Activated CD8-positive, alpha-beta T cell treated with anti-CD3 and anti-CD28 coated beads, Interleukin-2, amount 10 ng/mL, durations not matched to agents 7 days and 5 days (primary cell): ENCODE results near the gene KDM6B. TPM values are rescaled to one million over a fixed set of nuclear protein-coding genes. Genes with fewer than 3 reads are reported as not detected.
A peak's percentile ranks its signal among the peaks of the same experiment; 100 is the strongest.

Experiments
- ATAC-seq: fragments of 150-1000 bp; cut with Tn5 transposase; one replicate; pipeline ENCODE4 v1.10.0; 2021; ENCODE audit warnings: moderate library complexity
- CTCF ChIA-PET: fragments of 350-600 bp; sonication (Branson Sonifier 250); formaldehyde crosslinking; loops from one replicate; lab custom pipeline; 2021; ENCODE audit warnings: antibody characterized with exemption; lab: Charles Lee
- POLR2A ChIA-PET: fragments of 350-600 bp; sonication (Branson Sonifier 250); formaldehyde crosslinking; loops from one replicate; lab custom pipeline; 2021; ENCODE audit warnings: antibody characterized with exemption; lab: Charles Lee
- DNase-seq: peaks from one replicate; pipeline ENCODE4 v3.0.0-alpha.2; 2020
- H3K27ac Mint-ChIP-seq: one replicate; pipeline ENCODE4 v1.8.0; 2021; ENCODE audit warnings: mild to moderate bottlenecking, mixed read lengths
- H3K27me3 Mint-ChIP-seq: one replicate; pipeline ENCODE4 v1.8.0; 2021; ENCODE audit warnings: low read depth, mixed read lengths
- H3K36me3 Mint-ChIP-seq: one replicate; pipeline ENCODE4 v1.8.0; 2021; ENCODE audit warnings: low read depth, mixed read lengths
- H3K4me1 Mint-ChIP-seq: one replicate; pipeline ENCODE4 v1.8.0; 2021; ENCODE audit warnings: low read depth, mixed read lengths
- H3K4me3 Mint-ChIP-seq: one replicate; pipeline ENCODE4 v1.8.0; 2021; ENCODE audit warnings: mild to moderate bottlenecking, mixed read lengths
- H3K9me3 Mint-ChIP-seq: one replicate; pipeline ENCODE4 v1.8.0; 2022; ENCODE audit warnings: mixed read lengths; ENCODE audit not compliant: insufficient read depth
- total RNA-seq, 2 experiments: library from RNA; stranded (reverse); gene quantifications; one replicate each; pipeline ENCODE4 v1.2.3, GENCODE V29; 2021

Gene KDM6B
- total RNA-seq = 10 to 100 TPM; 12.4 to 12.6 TPM

- POLR2A ChIA-PET = interaction anchor here (0.8 to 3.2 kb wide), 5 partner anchors 9 to 23 kb away, joined by 3 to 20 read pairs (median 3); partner anchors contain the start of genes CYB5D1 and NAA38
- Mint-ChIP-seq H3K4me3 (peak within 1 kb of the TSS; percentile 90), H3K27ac (peak within 1 kb of the TSS; percentile 94), H3K4me1 (peaks cover 43% of the 10 kb centered on the region), H3K27me3 (peaks cover 14% of the 10 kb centered on the region), H3K36me3 (no peaks in the 10 kb centered on the region), H3K9me3 (no peaks in the 10 kb centered on the region)
- peak; percentile 92 for DNase-seq
- ATAC-seq = peak; percentile 74
- CTCF ChIA-PET = interaction anchor here (0.6 to 6.8 kb wide), 23 partner anchors 10 to 285 kb away, joined by 3 to 52 read pairs (median 5); partner anchors contain the start of genes CYB5D1, NAA38, TP53 and WRAP53
Observed at GRCh38 chr17:7833795-7834541, at the start of gene KDM6B. Gene KDM6B, plus strand, starts transcription at chr17:7834217. Its CDS starts 11,338 bp downstream, at chr17:7845555.

- H3K4me1 Mint-ChIP-seq = no peaks in the 10 kb centered on the region
- ChIA-PET CTCF (no interaction called here), POLR2A (no interaction called here)
- no peaks in the 10 kb centered on the region for H3K36me3 Mint-ChIP-seq
- ATAC-seq (no peak), DNase-seq (no peak)
- no peak overlapping the region for H3K4me3 Mint-ChIP-seq
- peaks cover 13% of the 10 kb centered on the region for H3K27me3 Mint-ChIP-seq
- H3K9me3 Mint-ChIP-seq = no peaks in the 10 kb centered on the region
- no peak overlapping the region for H3K27ac Mint-ChIP-seq
Observed at GRCh38 chr17:7786866-7787265, 47.2 kb upstream of the KDM6B start.

GRCh38 chr17:7789131-7789530 lies 44.9 kb upstream of the KDM6B start:
- no peaks in the 10 kb centered on the region for H3K36me3 Mint-ChIP-seq
- POLR2A ChIA-PET = no interaction called here
- H3K27ac Mint-ChIP-seq = no peak overlapping the region
- DNase-seq (no peak), ATAC-seq (no peak)
- no peak overlapping the region for H3K4me3 Mint-ChIP-seq
- peaks cover 5% of the 10 kb centered on the region for H3K27me3 Mint-ChIP-seq
- CTCF ChIA-PET = no interaction called here
- H3K4me1 Mint-ChIP-seq = no peaks in the 10 kb centered on the region
- H3K9me3 Mint-ChIP-seq = no peaks in the 10 kb centered on the region

GRCh38 chr17:7790150-7790549 lies 43.9 kb upstream of the KDM6B start:
- DNase-seq = no peak
- no peak for ATAC-seq
- ChIA-PET CTCF (no interaction called here), POLR2A (no interaction called here)
- Mint-ChIP-seq H3K36me3 (no peaks in the 10 kb centered on the region), H3K27ac (no peak overlapping the region), H3K9me3 (no peaks in the 10 kb centered on the region), H3K4me1 (no peaks in the 10 kb centered on the region), H3K27me3 (no peaks in the 10 kb centered on the region), H3K4me3 (no peak overlapping the region)

- POLR2A ChIA-PET = no interaction called here
- Mint-ChIP-seq H3K4me1 (no peaks in the 10 kb centered on the region), H3K36me3 (no peaks in the 10 kb centered on the region), H3K27me3 (no peaks in the 10 kb centered on the region), H3K4me3 (no peak overlapping the region), H3K9me3 (no peaks in the 10 kb centered on the region), H3K27ac (no peak overlapping the region)
- CTCF ChIA-PET = no interaction called here
- ATAC-seq = no peak
- DNase-seq = no peak
Observed at GRCh38 chr17:7792611-7793010, 41.4 kb upstream of the KDM6B start.

GRCh38 chr17:7794075-7794663 lies 39.8 kb upstream of the KDM6B start:
- POLR2A ChIA-PET = interaction anchor here (0.6 kb wide), 1 partner anchor 316 kb away, joined by 3 read pairs; no protein-coding TSS in a partner anchor

GRCh38 chr17:7797976-7798375 lies 36.0 kb upstream of the KDM6B start:
- H3K27ac Mint-ChIP-seq = no peak overlapping the region
- H3K9me3 Mint-ChIP-seq = no peaks in the 10 kb centered on the region
- ChIA-PET POLR2A (no interaction called here), CTCF (no interaction called here)
- ATAC-seq (no peak), DNase-seq (no peak)
- no peaks in the 10 kb centered on the region for H3K36me3 Mint-ChIP-seq
- H3K4me1 Mint-ChIP-seq = no peaks in the 10 kb centered on the region
- no peak overlapping the region for H3K4me3 Mint-ChIP-seq
- H3K27me3 Mint-ChIP-seq = no peaks in the 10 kb centered on the region

More at GRCh38 chr17:7794075-7794663, 39.8 kb upstream of the KDM6B start:
- no peak overlapping the region for H3K4me3 Mint-ChIP-seq
- H3K4me1 Mint-ChIP-seq = no peaks in the 10 kb centered on the region
- H3K27ac Mint-ChIP-seq = no peak overlapping the region
- CTCF ChIA-PET = no interaction called here
- H3K36me3 Mint-ChIP-seq = no peaks in the 10 kb centered on the region
- no peaks in the 10 kb centered on the region for H3K9me3 Mint-ChIP-seq
- DNase-seq = no peak
- H3K27me3 Mint-ChIP-seq = no peaks in the 10 kb centered on the region
- ATAC-seq = no peak

- no peak for ATAC-seq
- no peaks in the 10 kb centered on the region for H3K27me3 Mint-ChIP-seq
- POLR2A ChIA-PET = no interaction called here
- no peak overlapping the region for H3K4me3 Mint-ChIP-seq
- no peak for DNase-seq
- no peak overlapping the region for H3K27ac Mint-ChIP-seq
- CTCF ChIA-PET = no interaction called here
- H3K36me3 Mint-ChIP-seq = no peaks in the 10 kb centered on the region
- no peaks in the 10 kb centered on the region for H3K4me1 Mint-ChIP-seq
- H3K9me3 Mint-ChIP-seq = no peaks in the 10 kb centered on the region
Observed at GRCh38 chr17:7798839-7799238, 35.2 kb upstream of the KDM6B start.

GRCh38 chr17:7803981-7804380 lies 30.0 kb upstream of the KDM6B start:
- no peak overlapping the region for H3K27ac Mint-ChIP-seq
- H3K4me1 Mint-ChIP-seq = no peaks in the 10 kb centered on the region
- no peaks in the 10 kb centered on the region for H3K9me3 Mint-ChIP-seq
- ChIA-PET POLR2A (no interaction called here), CTCF (no interaction called here)
- H3K36me3 Mint-ChIP-seq = no peaks in the 10 kb centered on the region
- DNase-seq (no peak), ATAC-seq (no peak)
- peaks cover 5% of the 10 kb centered on the region for H3K27me3 Mint-ChIP-seq
- H3K4me3 Mint-ChIP-seq = no peak overlapping the region

- no peak overlapping the region for H3K27ac Mint-ChIP-seq
- ATAC-seq (no peak), DNase-seq (no peak)
- CTCF ChIA-PET = no interaction called here
- no peak overlapping the region for H3K4me3 Mint-ChIP-seq
- no peaks in the 10 kb centered on the region for H3K36me3 Mint-ChIP-seq
- H3K27me3 Mint-ChIP-seq = peaks cover 9% of the 10 kb centered on the region
- no peaks in the 10 kb centered on the region for H3K9me3 Mint-ChIP-seq
- H3K4me1 Mint-ChIP-seq = no peaks in the 10 kb centered on the region
- POLR2A ChIA-PET = no interaction called here
Observed at GRCh38 chr17:7806587-7806986, 27.4 kb upstream of the KDM6B start.

- CTCF ChIA-PET = no interaction called here
- no peak for ATAC-seq
Observed at GRCh38 chr17:7807206-7807605, 26.8 kb upstream of the KDM6B start.

GRCh38 chr17:7809086-7809790 lies 24.8 kb upstream of the KDM6B start:
- ChIA-PET POLR2A (no interaction called here), CTCF (interaction anchor here (1.2 kb wide), 1 partner anchor 66 kb away, joined by 3 read pairs; no protein-coding TSS in a partner anchor)
- Mint-ChIP-seq H3K9me3 (no peaks in the 10 kb centered on the region), H3K36me3 (no peaks in the 10 kb centered on the region), H3K4me3 (no peak overlapping the region), H3K27me3 (peaks cover 7% of the 10 kb centered on the region), H3K27ac (no peak overlapping the region), H3K4me1 (no peaks in the 10 kb centered on the region)
- ATAC-seq = no peak
- no peak for DNase-seq

More at GRCh38 chr17:7807206-7807605, 26.8 kb upstream of the KDM6B start:
- no peak overlapping the region for H3K4me3 Mint-ChIP-seq
- H3K27me3 Mint-ChIP-seq = peaks cover 9% of the 10 kb centered on the region
- no peak overlapping the region for H3K27ac Mint-ChIP-seq
- no peaks in the 10 kb centered on the region for H3K4me1 Mint-ChIP-seq
- H3K9me3 Mint-ChIP-seq = no peaks in the 10 kb centered on the region
- DNase-seq = no peak
- POLR2A ChIA-PET = no interaction called here
- no peaks in the 10 kb centered on the region for H3K36me3 Mint-ChIP-seq
